Left lobe of liver (tissue), 2 donors: ENCODE measurements around the gene HOATZ. TPM values are rescaled to one million over a fixed set of nuclear protein-coding genes. Genes with fewer than 3 reads are reported as not detected.

ENCODE experiments used
- ATAC-seq: fragments of 200-7000 bp; cut with Tn5 transposase; one replicate; pipeline ENCODE4 v1.9.1; 2020; ENCODE audit warnings: mild to moderate bottlenecking, moderate library complexity
- DNase-seq: peaks from one replicate; pipeline ENCODE4 v3.0.0-alpha.2; 2020; ENCODE audit warnings: low spot score
- total RNA-seq: library from RNA; stranded (reverse); gene quantifications from one replicate; pipeline ENCODE4 v1.2.1, GENCODE V29; 2021
- donor health status: DM: no; HTN: no; CAD: no; lungs with moderate emphysema.
- donor health status: DM: no; HTN: yes; CAD: no.

Gene HOATZ
- total RNA-seq, 1 donor from 2014 or later = not detected

- no peak for ATAC-seq
- DNase-seq = no peak
Observed at GRCh38 chr11:111520560-111520959, 6.0 kb downstream of the HOATZ start.

GRCh38 chr11:111521135-111521534 is 6.6 kb downstream of the HOATZ start:
- DNase-seq (no peak), ATAC-seq (no peak)

- no peak for DNase-seq
- ATAC-seq = no peak
Observed at GRCh38 chr11:111522426-111522825, 7.8 kb downstream of the HOATZ start.

DNA sequence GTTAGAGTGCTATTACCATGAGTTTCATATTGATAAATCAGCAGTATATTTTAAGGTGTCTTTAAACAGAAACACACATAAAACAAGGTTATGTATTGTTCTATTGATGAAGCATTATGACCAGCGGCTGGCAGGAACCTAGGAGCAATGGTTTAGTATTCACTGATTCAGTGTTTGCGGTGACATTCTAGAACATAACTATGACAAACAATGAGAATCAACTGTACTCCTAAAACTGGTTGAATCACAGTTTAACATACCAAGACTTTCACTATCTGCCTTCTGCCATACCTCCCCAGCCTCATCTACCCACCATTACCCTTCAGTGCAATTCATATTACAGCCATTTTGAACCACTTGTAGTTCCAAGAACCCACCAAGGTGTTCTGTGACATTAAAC is 8.8 kb downstream of the HOATZ start:
- DNase-seq (no peak), ATAC-seq (no peak)

- ATAC-seq = no peak
- DNase-seq = no peak
Observed at GRCh38 chr11:111524056-111524455, 9.5 kb downstream of the HOATZ start.

- no peak for ATAC-seq
- no peak for DNase-seq
Observed at GRCh38 chr11:111525456-111525855, 10.9 kb downstream of the HOATZ start.

DNA sequence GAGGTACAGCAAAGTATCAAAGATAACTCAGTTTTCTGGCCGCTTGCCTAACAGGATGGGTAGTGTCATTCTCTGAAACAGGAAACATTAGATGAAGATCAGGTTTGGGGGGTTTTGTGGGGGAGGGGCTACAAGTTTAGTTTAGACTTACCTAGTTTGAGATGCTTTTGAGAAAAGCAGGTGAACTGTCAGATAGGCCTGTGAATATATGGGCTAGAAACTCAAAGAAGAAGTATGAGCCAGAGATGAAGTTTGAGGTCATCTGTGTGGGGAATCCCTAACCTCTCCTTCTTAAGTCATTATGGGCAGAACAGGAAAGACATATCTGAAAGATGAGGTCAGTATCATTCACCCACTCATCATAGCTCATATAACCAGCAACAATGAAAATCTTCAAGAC is 11.9 kb downstream of the HOATZ start:
- ATAC-seq (no peak), DNase-seq (no peak)

DNA sequence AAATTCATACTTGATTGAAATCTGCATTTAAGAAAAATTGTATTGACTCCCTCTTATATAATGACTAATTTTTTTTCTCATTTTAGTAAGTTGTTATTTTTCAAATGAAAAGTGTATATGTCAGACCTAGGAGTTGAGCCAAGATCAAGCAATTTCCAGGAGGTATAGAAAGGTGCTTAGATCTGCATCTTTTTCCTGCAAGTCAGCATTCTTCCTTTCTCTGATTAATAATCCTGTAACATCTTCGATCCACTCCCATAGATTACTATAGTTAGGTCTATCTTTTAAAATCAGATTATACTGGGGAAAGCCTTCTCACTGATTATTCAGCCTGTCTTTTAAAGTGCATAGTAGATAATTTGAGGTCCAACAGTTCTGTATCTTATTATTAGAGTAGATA is 12.7 kb downstream of the HOATZ start:
- ATAC-seq (no peak), DNase-seq (no peak)

- DNase-seq (no peak), ATAC-seq (no peak)
Observed at GRCh38 chr11:111528557-111528956, 14.0 kb downstream of the HOATZ start.

DNA sequence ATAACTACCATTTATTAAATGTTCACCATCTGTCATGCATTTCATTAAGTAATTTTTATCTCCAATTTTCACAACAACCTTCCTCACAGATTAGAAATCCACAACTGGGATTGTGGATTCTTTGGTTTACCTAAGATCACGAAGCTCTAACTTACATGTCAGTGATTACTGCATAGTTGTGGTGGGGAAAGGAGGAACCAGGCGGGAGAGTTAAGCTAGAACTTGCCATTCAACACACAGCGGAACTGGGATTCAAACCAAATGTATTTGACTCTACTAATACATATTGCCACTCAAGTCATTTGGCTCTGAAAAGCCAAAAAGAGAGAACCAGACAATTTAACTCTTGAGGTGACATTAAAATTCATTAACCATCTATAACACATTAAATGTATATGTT is 15.5 kb downstream of the HOATZ start:
- ATAC-seq = no peak
- no peak for DNase-seq

DNA sequence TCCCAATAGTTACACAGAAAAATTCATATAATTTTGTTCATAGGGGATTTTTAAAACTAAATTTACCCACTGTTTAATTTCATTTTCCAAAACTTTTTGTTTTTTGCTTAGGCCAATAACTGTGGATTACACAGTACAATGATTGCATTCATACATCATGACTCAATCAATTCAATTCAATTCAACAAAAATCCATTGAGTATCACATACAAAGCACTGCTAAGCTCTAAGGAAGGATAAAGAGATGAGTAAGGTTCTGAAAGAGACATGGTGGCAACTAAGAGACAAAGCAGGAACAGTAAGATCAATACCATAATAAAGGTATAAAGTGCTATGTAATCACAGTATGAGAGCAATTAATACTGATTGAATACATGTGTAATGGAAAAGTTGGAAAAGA is 16.6 kb downstream of the HOATZ start:
- DNase-seq (no peak), ATAC-seq (no peak)

DNA sequence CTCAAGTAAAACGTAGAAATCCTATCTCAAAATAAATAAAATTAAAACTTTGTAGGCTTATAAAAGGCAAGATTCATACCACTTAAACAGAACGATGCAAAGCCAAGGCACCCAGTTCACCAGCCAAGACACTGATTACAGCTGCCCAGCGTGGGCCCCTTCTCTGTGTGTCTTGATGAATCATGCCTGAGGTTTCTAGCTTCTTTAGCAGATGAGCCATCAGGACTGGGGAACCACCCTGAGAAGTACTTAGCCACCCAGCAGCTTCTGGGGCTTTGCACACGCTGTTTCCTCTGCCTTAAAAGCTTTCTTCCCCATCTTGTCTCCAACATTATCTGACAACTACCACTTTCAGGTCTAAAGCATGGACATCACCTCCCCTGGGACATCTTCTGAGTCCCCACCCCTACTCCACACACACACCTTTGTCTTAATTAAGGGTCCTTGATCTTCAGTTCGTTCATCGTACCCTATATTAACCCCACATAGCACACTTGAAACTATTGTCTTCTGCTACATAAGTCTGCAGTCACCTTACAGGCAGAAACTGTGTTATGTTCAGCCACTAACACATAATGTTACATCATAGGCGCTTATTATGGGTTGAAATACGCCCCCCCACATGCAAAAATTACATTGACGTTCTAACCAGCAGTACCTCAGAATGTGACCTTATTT is 17.2 kb downstream of the HOATZ start:
- DNase-seq (no peak), ATAC-seq (no peak)

DNA sequence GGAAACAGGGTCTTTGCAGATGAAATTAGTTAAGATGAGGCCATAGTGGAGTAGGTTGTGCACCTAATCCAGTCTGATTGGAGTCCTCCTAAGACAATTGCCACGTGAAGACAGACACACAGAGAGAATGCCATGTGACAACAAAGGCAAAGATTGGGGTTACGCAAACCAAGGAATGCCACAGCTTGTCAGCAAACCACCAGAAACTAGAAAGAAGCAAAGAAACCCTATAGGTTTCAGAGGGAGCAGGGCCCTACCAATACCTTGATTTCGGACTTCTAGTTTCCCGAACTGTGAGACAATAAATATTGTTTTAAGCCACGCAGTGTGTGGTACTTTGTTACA is 17.8 kb downstream of the HOATZ start:
- no peak for DNase-seq

GRCh38 chr11:111535281-111535680 is 20.7 kb downstream of the HOATZ start:
- no peak for ATAC-seq
- DNase-seq = no peak

More for the DNA sequence above, 17.8 kb downstream of the HOATZ start:
- ATAC-seq = no peak

DNA sequence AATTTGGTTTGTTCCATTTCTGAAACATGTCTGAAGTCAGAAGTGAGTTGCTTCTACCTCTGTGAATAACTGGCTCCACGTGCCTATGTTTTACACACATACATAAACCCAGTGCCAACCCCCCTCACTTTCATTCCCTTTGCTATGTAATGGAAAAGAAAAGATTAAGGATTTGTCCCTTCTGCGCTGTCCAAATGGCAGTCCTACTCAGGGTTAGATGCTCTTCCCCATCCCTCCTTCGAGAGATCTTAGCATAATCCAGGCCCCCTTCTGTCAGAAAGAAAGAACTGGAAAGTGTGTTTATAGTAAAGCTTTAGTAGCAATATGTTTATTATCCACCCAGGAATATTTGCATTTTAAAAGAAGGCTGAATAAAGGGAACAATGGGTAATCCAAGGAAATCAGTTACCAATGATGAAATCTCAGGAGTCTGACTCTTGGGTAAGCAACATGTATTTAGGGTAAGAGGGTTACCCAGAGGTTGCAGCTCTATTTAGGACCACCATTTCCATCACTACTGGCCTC is 22.8 kb downstream of the HOATZ start:
- DNase-seq (no peak), ATAC-seq (no peak)

DNA sequence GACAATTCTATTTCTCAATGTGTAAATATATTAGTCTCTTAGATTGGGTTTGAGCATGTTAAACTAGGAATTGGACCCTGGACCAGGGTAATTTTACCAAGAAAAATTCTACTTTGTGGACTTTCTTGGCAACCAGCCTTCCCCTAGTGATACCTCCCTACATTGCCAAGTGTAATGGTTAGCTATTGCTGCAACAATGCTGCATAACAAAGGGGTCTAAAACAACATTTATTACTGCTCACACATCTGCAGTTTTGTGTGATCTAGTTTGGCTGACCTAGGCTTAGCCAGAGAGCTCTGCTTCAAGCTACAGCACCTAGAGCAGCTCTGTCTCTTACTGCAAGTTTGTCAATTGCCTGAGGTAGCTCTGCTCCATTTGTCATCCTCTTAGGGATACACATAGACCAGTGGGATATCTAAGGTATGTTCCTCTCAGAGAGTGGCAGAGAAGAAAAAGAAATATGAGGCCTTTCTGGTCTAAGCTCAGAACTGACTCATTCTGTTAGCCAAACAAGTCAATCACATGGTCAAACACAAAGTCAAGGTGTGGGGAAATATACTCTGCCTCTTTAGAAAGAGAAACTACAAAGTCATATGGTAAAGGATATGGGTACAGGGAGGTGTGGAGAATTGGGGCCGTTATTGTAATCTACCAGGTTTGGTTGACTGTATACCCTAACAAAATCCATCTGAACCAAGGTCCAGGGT is 24.0 kb downstream of the HOATZ start:
- no peak for ATAC-seq

DNA sequence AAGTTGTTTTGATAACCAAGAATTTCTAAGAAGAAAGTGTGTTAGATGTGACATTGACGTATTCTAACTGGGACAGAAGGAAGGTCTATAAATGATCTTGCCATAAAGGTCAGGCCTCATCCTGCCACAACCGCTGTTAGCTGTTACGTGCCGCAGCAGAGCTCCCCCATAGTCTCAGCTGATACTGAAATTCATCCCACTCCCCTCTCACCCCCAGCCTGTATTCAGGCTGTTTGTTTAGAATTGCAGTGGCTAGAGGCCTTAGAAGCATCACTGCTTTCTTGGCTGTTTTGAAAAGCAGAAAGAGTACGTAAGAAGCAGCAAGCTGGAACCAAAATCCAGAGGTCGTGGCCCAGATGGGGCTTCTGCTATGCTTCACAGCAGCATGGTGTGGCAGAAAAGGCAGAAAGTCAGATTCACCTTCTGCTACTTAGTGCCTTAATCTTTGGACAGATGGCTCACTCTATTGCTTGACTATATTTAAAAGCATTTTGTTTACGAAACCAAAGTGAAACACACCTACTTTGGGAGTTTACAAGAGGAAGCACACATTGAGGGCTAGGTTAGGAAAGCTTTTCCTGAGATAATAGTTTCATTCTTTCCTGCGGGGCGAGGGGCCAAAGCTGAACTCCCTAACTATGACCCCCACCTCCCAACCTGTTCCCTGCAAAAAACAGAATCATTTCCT is 25.0 kb downstream of the HOATZ start:
- DNase-seq = no peak
- ATAC-seq = no peak

More for the DNA sequence above, 24.0 kb downstream of the HOATZ start:
- no peak for DNase-seq

DNA sequence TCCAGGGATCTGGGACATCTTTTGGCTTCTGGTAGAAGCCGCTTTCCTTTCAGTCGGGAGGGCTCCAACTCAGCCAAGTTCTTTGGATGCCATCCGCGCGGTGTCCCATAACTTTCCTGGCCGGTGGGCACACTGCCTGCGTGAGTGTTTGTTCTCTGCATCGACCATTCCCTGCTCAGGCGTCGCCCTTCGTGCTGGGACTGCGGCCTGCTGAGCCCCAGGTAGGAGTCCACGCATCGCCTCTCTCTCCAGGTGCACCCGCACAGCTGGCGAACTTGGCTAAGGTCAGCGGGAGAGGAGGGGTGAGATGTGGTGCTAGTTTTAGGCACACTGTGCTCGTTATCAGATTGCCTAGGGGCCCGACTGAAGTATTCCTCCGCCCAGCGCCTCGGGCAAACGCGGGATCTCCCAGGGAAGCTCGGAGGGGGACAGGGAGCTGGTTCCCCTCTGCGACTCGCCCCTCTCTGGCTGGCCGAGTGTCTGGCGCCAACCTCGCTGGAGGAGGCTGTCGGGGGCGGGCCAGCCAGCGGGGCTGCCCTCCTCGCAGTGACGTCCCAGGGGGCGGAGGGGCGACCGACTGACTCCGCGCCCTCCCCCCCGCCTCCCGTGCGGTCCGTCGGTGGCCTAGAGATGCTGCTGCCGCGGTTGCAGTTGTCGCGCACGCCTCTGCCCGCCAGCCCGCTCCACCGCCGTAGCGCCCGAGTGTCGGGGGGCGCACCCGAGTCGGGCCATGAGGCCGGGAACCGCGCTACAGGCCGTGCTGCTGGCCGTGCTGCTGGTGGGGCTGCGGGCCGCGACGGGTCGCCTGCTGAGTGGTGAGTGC is 25.7 kb downstream of the HOATZ start, which contains the start of gene LAYN:
TSS of gene LAYN (plus strand) at position 607 of the 823 bp plus-strand sequence. CDS start at position 731, 124 bp downstream.
- ATAC-seq (peak; percentile 48), DNase-seq (no peak)

DNA sequence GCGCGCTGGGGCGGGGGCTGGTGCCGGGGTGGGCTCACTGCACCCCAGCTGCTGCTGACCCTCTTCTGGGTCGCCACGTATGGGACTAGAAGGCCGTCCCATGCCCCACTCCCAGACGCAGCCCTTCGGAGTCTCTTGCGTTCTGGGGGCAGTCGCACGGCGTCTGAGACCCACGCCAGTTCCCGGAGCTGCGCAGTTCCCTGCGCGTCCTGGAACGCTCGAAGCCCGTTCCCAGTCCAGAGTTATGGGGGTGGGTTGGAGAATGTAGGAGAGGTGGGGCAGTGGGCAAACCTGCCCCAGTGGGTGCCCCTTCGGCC is 26.3 kb downstream of the HOATZ start:
- DNase-seq (no peak), ATAC-seq (peak; percentile 19)

- ATAC-seq = peak; percentile 48
- DNase-seq = no peak
Observed at GRCh38 chr11:111541254-111542061, 26.9 kb downstream of the HOATZ start.
